Trophoblast cell (in vitro differentiated cells and primary cell): ENCODE data around the gene KRTAP9-9.
"Not testable (repeated sequence)": the region's sequence is repeated elsewhere in the genome, so short reads cannot be mapped to it uniquely, and the experiment has no call there.

Experiments
- DNase-seq, 2 donors: peaks; one replicate each; pipeline ENCODE4 v3.0.0-alpha.2; 2016
- H2AFZ ChIP-seq: 2 replicates; pipeline ENCODE4 v1.6.1; 2013; ENCODE audit warnings: low read length, moderate library complexity, mild to moderate bottlenecking; ENCODE audit not compliant: insufficient read depth, poor library complexity
- H2AK5ac ChIP-seq: 2 replicates; pipeline ENCODE4 v1.6.1; 2013; ENCODE audit warnings: mild to moderate bottlenecking, low read length
- H2BK120ac ChIP-seq: 2 replicates; pipeline ENCODE4 v1.6.1; 2013; ENCODE audit warnings: low read length, mild to moderate bottlenecking, moderate library complexity; ENCODE audit not compliant: insufficient read depth, poor library complexity
- H2BK12ac ChIP-seq: 2 replicates; pipeline ENCODE4 v1.6.1; 2013; ENCODE audit warnings: mild to moderate bottlenecking, low read length, moderate library complexity
- H2BK5ac ChIP-seq: 2 replicates; pipeline ENCODE4 v1.6.1; 2013; ENCODE audit warnings: low read length, low read depth, moderate library complexity, mild to moderate bottlenecking; ENCODE audit not compliant: poor library complexity
- H3K14ac ChIP-seq: 2 replicates; pipeline ENCODE4 v1.6.1; 2013; ENCODE audit warnings: mild to moderate bottlenecking, low read length
- H3K18ac ChIP-seq: 2 replicates; pipeline ENCODE4 v1.6.1; 2013; ENCODE audit warnings: mild to moderate bottlenecking, low read length
- H3K23ac ChIP-seq: 2 replicates; pipeline ENCODE4 v1.6.1; 2013; ENCODE audit warnings: low read length
- H3K27ac ChIP-seq: 2 replicates; pipeline ENCODE4 v1.5.1; 2013; ENCODE audit warnings: low read depth, mild to moderate bottlenecking, inconsistent platforms, low read length, moderate library complexity
- H3K27me3 ChIP-seq: 2 replicates; pipeline ENCODE4 v1.6.1; 2013; ENCODE audit warnings: inconsistent platforms, mild to moderate bottlenecking, low read length, moderate library complexity; ENCODE audit not compliant: insufficient read depth
- H3K36me3 ChIP-seq, 2 experiments: 1 replicate in 1 of 2; 2 replicates in 1 of 2; pipeline ENCODE4 v1.6.1; 2013; ENCODE audit warnings: low read length in 2 of 2, mild to moderate bottlenecking in 2 of 2, moderate library complexity in 1 of 2; ENCODE audit not compliant: insufficient read depth in 2 of 2, control insufficient read depth in 1 of 2
- H3K4ac ChIP-seq: 2 replicates; pipeline ENCODE4 v1.6.1; 2013; ENCODE audit warnings: low read depth, mild to moderate bottlenecking, low read length, moderate library complexity
- H3K4me1 ChIP-seq, 2 experiments: 1 replicate in 1 of 2; 2 replicates in 1 of 2; pipeline ENCODE4 v1.6.1; 2013; ENCODE audit warnings: low read length in 2 of 2, mild to moderate bottlenecking in 2 of 2, moderate library complexity in 1 of 2; ENCODE audit not compliant: insufficient read depth in 2 of 2, control insufficient read depth in 1 of 2
- H3K4me2 ChIP-seq: 2 replicates; pipeline ENCODE4 v1.6.1; 2013; ENCODE audit warnings: inconsistent platforms, mild to moderate bottlenecking, low read length, moderate library complexity
- H3K4me3 ChIP-seq: 2 replicates; pipeline ENCODE4 v1.5.1; 2013; ENCODE audit warnings: mild to moderate bottlenecking, low read depth, low read length, inconsistent platforms
- H3K79me1 ChIP-seq: one replicate; pipeline ENCODE4 v1.6.1; 2013; ENCODE audit warnings: low read length
- H3K79me2 ChIP-seq: 2 replicates; pipeline ENCODE4 v1.6.1; 2013; ENCODE audit warnings: low read length, mild to moderate bottlenecking; ENCODE audit not compliant: control insufficient read depth, insufficient read depth, poor library complexity
- H3K9ac ChIP-seq: 2 replicates; pipeline ENCODE4 v1.6.1; 2013; ENCODE audit warnings: mild to moderate bottlenecking, low read length
- H3K9me3 ChIP-seq: 2 replicates; pipeline ENCODE4 v1.6.1; 2013; ENCODE audit warnings: low read depth, mild to moderate bottlenecking, control low read depth, inconsistent platforms, low read length; ENCODE audit not compliant: insufficient read depth
- H4K12ac ChIP-seq: 2 replicates; pipeline ENCODE4 v1.6.1; 2013; ENCODE audit warnings: low read depth, mild to moderate bottlenecking, low read length, moderate library complexity
- H4K8ac ChIP-seq: 2 replicates; pipeline ENCODE4 v1.6.1; 2013; ENCODE audit warnings: low read depth, mild to moderate bottlenecking, low read length, moderate library complexity
- H4K91ac ChIP-seq: one replicate; pipeline ENCODE4 v1.6.1; 2013; ENCODE audit warnings: low read depth, mild to moderate bottlenecking, low read length, moderate library complexity
- WGBS: extraction: QIAGEN DNeasy Blood & Tissue Kit; methylation state at CpG from one replicate; pipeline ENCODE4 v1.1.7; 2013; ENCODE audit warnings: missing lambda C conversion rate; ENCODE audit not compliant: insufficient read length, insufficient coverage; ENCODE audit errors: extremely low coverage; 5-methylcytosine and 5-hydroxymethylcytosine counted together

Gene KRTAP9-9

GRCh38 chr17:41275648-41276190 is 20.5 kb downstream of the KRTAP9-9 start, which contains the start of gene KRTAP9-7:
Gene KRTAP9-7, plus strand, starts transcription at chr17:41275698. Its CDS starts 0 bp downstream, at chr17:41275698.
- H3K18ac ChIP-seq, H3K4me3 ChIP-seq, H2AFZ ChIP-seq, H2AK5ac ChIP-seq, H3K4me2 ChIP-seq, H3K79me2 ChIP-seq, H2BK120ac ChIP-seq, H3K36me3 ChIP-seq, H3K23ac ChIP-seq, H3K4me1 ChIP-seq, H3K9me3 ChIP-seq, H4K8ac ChIP-seq, H3K14ac ChIP-seq, H2BK12ac ChIP-seq, H4K12ac ChIP-seq, H3K79me1 ChIP-seq, H3K27me3 ChIP-seq, H3K9ac ChIP-seq, H2BK5ac ChIP-seq, H4K91ac ChIP-seq, H3K27ac ChIP-seq, H3K4ac ChIP-seq: not testable (repeated sequence)
- WGBS: no CpG with 5 or more reads among the region's 3 CpGs
- DNase-seq: peak in 1 of 2 donors; percentile 0

- no peak overlapping the region for H3K4me3 ChIP-seq
- H3K27ac ChIP-seq: no peak overlapping the region
- WGBS: no CpG with 5 or more reads among the region's 3 CpGs
Measured at GRCh38 chr17:41278176-41278955, 23.2 kb downstream of the KRTAP9-9 start.

GRCh38 chr17:41284043-41284442 is 28.9 kb downstream of the KRTAP9-9 start:
- no peak overlapping the region for H4K12ac ChIP-seq

More at GRCh38 chr17:41278176-41278955, 23.2 kb downstream of the KRTAP9-9 start:
- no peak overlapping the region for H3K9ac ChIP-seq
- no peak overlapping the region for H2BK12ac ChIP-seq
- H3K27me3 ChIP-seq: no peaks in the 10 kb centered on the region
- H3K36me3 ChIP-seq: no peaks in the 10 kb centered on the region
- DNase-seq: peak in 1 of 2 donors; percentile 0
- no peak overlapping the region for H2BK120ac ChIP-seq
- peaks cover under 1 to 4% of the 10 kb centered on the region in 2 experiments for H3K4me1 ChIP-seq
- no peak overlapping the region for H3K23ac ChIP-seq
- no peak overlapping the region for H2AK5ac ChIP-seq
- H3K4me2 ChIP-seq: no peak overlapping the region
- no peaks in the 10 kb centered on the region for H3K79me2 ChIP-seq
- no peak overlapping the region for H3K18ac ChIP-seq
- H4K8ac ChIP-seq: no peak overlapping the region
- H3K14ac ChIP-seq: no peak overlapping the region
- no peak overlapping the region for H4K12ac ChIP-seq
- H3K4ac ChIP-seq: no peak overlapping the region
- H4K91ac ChIP-seq: no peak overlapping the region
- no peak overlapping the region for H2AFZ ChIP-seq
- H3K79me1 ChIP-seq: peaks cover under 1% of the 10 kb centered on the region
- H3K9me3 ChIP-seq: no peaks in the 10 kb centered on the region
- H2BK5ac ChIP-seq: no peak overlapping the region

DNA sequence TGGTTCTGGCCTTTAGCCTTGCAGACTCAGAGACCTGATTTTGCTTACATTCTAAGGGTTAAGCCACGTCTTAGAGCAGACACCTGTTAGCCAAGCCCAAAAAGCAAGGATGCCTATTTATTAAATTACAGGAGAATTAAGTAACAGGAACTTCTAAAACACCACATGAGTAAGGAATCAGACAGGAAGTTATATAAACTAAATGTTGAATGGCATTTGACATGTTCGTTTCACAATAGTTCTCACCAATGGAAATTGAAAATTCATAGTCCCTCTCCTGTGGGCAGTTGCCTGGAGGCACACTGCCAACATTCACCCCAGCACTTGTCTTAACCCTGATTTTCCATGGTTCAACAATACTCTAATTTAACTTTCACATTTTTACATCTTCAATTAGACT is 29.4 kb downstream of the KRTAP9-9 start:
- H2BK120ac ChIP-seq: no peak overlapping the region
- DNase-seq: peak in 1 of 2 donors; percentile 0
- no peak overlapping the region for H3K4me3 ChIP-seq
- peaks cover 3% of the 10 kb centered on the region in 2 experiments for H3K4me1 ChIP-seq
- no peaks in the 10 kb centered on the region for H3K79me2 ChIP-seq
- no peak overlapping the region for H3K9ac ChIP-seq
- no peaks in the 10 kb centered on the region for H3K27me3 ChIP-seq
- no peak overlapping the region for H2AK5ac ChIP-seq
- no peak overlapping the region for H3K27ac ChIP-seq
- H3K9me3 ChIP-seq: no peaks in the 10 kb centered on the region
- peaks cover 6% of the 10 kb centered on the region for H3K79me1 ChIP-seq
- H3K14ac ChIP-seq: no peak overlapping the region
- no peak overlapping the region for H3K18ac ChIP-seq
- no peak overlapping the region for H2BK12ac ChIP-seq
- H3K36me3 ChIP-seq: no peaks in the 10 kb centered on the region
- H4K91ac ChIP-seq: no peak overlapping the region
- H2BK5ac ChIP-seq: no peak overlapping the region
- no CpG with 5 or more reads among the region's 2 CpGs for WGBS
- no peak overlapping the region for H3K4me2 ChIP-seq
- no peak overlapping the region for H4K12ac ChIP-seq
- H2AFZ ChIP-seq: no peak overlapping the region
- H3K4ac ChIP-seq: no peak overlapping the region
- H3K23ac ChIP-seq: no peak overlapping the region
- H4K8ac ChIP-seq: no peak overlapping the region

More at GRCh38 chr17:41284043-41284442, 28.9 kb downstream of the KRTAP9-9 start:
- H4K8ac ChIP-seq: no peak overlapping the region
- H2AFZ ChIP-seq: no peak overlapping the region
- peaks cover 3% of the 10 kb centered on the region in 2 experiments for H3K4me1 ChIP-seq
- DNase-seq: peak in 1 of 2 donors; percentile 0
- no CpG with 5 or more reads among the region's 3 CpGs for WGBS
- no peaks in the 10 kb centered on the region for H3K79me2 ChIP-seq
- H3K4me3 ChIP-seq: no peak overlapping the region
- no peak overlapping the region for H3K14ac ChIP-seq
- H3K18ac ChIP-seq: no peak overlapping the region
- H2BK5ac ChIP-seq: no peak overlapping the region
- H3K27me3 ChIP-seq: no peaks in the 10 kb centered on the region
- H3K9ac ChIP-seq: no peak overlapping the region
- H3K23ac ChIP-seq: no peak overlapping the region
- no peaks in the 10 kb centered on the region for H3K9me3 ChIP-seq
- H3K4ac ChIP-seq: no peak overlapping the region
- H2BK120ac ChIP-seq: no peak overlapping the region
- peak overlapping the region; percentile 67 for H3K27ac ChIP-seq
- H3K36me3 ChIP-seq: no peaks in the 10 kb centered on the region
- no peak overlapping the region for H2BK12ac ChIP-seq
- no peak overlapping the region for H2AK5ac ChIP-seq
- no peak overlapping the region for H3K4me2 ChIP-seq
- H4K91ac ChIP-seq: no peak overlapping the region
- H3K79me1 ChIP-seq: peaks cover 6% of the 10 kb centered on the region
